B cell (primary cell): ENCODE data around the gene PRCC. TPM values are rescaled to one million over a fixed set of nuclear protein-coding genes. Genes with fewer than 3 reads are reported as not detected.

Experiments
- ATAC-seq: fragments of 200-7000 bp; cut with Tn5 transposase; one replicate; pipeline ENCODE4 v1.10.0; 2021; ENCODE audit warnings: low read depth, mild to moderate bottlenecking, moderate number of reproducible peaks, moderate library complexity
- CTCF ChIA-PET: fragments of 350-600 bp; sonication (Branson Sonifier 250); formaldehyde crosslinking; loops from one replicate; lab custom pipeline; 2021; ENCODE audit warnings: antibody characterized with exemption, inconsistent platforms; lab: Charles Lee
- POLR2A ChIA-PET: fragments of 350-600 bp; sonication (Branson Sonifier 250); formaldehyde crosslinking; loops from one replicate; lab custom pipeline; 2021; ENCODE audit warnings: antibody characterized with exemption; lab: Charles Lee
- DNase-seq: peaks from one replicate; pipeline ENCODE4 v3.0.0; 2013
- H2AFZ ChIP-seq: 2 replicates; pipeline ENCODE4 v1.6.1; 2012; ENCODE audit warnings: mild to moderate bottlenecking, low read depth, low read length; ENCODE audit not compliant: insufficient read depth, poor library complexity, severe bottlenecking
- H3K27ac ChIP-seq, 2 donors: 1 replicate in 1 of 2; 2 replicates in 1 of 2; pipeline ENCODE4 v1.5.1; 2012 to 2013; ENCODE audit warnings: low read length in 2 of 2, mild to moderate bottlenecking in 2 of 2, moderate library complexity in 1 of 2
- H3K27me3 ChIP-seq, 4 experiments: fragments of 200-600 bp in 1 of 4; sonication (generic) in 1 of 4; replicated peaks in 1 of 4; 1 replicate in 2 of 4; 2 replicates in 2 of 4; pipeline versions ENCODE4 v1.6.1 to v1.7.0; 2013 to 2016; ENCODE audit warnings: low read length in 3 of 4, mild to moderate bottlenecking in 2 of 4, mixed read lengths in 1 of 4, moderate library complexity in 1 of 4; ENCODE audit not compliant: insufficient read depth in 4 of 4, control insufficient read depth in 3 of 4; ENCODE audit errors: control extremely low read depth in 1 of 4
- H3K36me3 ChIP-seq, 2 experiments: replicated peaks in 1 of 2; 1 replicate in 1 of 2; 2 replicates in 1 of 2; pipeline versions ENCODE4 v1.6.1 to v1.7.1; 2013; ENCODE audit warnings: low read length in 1 of 2; ENCODE audit not compliant: insufficient read depth in 2 of 2, control insufficient read depth in 1 of 2; ENCODE audit errors: control extremely low read depth in 1 of 2, extremely low read depth in 1 of 2
- H3K4me1 ChIP-seq, 2 donors: fragments of 200-600 bp in 1 of 2; sonication (generic) in 1 of 2; 1 replicate in 1 of 2; 2 replicates in 1 of 2; pipeline versions ENCODE4 v1.5.1 to v1.6.1; 2013 to 2017; ENCODE audit warnings: low read length in 2 of 2; ENCODE audit not compliant: control insufficient read depth in 2 of 2, insufficient read depth in 2 of 2
- H3K4me2 ChIP-seq: replicated peaks from 2 replicates; pipeline ENCODE3; 2012; ENCODE audit warnings: mild to moderate bottlenecking, low read depth, low read length; ENCODE audit not compliant: poor library complexity, severe bottlenecking
- H3K4me3 ChIP-seq, 5 experiments: fragments of 200-600 bp in 1 of 5; sonication (generic) in 1 of 5; 1 replicate in 3 of 5; 2 replicates in 2 of 5; pipeline versions ENCODE4 v1.5.1 to v1.7.0; 2011 to 2016; ENCODE audit warnings: low read length in 4 of 5, mild to moderate bottlenecking in 4 of 5, low read depth in 2 of 5, control low read depth in 1 of 5, moderate library complexity in 1 of 5; ENCODE audit not compliant: insufficient read depth in 1 of 5; ENCODE audit errors: control extremely low read depth in 1 of 5, extremely low read depth in 1 of 5
- H3K79me2 ChIP-seq: fragments of 200-600 bp; sonication (generic); one replicate; pipeline ENCODE4 v1.6.0; 2016; ENCODE audit warnings: low read length; ENCODE audit not compliant: control insufficient read depth, insufficient read depth
- H3K9ac ChIP-seq: fragments of 200-600 bp; sonication (generic); 2 replicates; pipeline ENCODE4 v1.6.1; 2017; ENCODE audit warnings: mild to moderate bottlenecking, low read length, moderate library complexity
- H3K9me3 ChIP-seq, 3 donors: one replicate each; pipeline versions ENCODE4 v1.6.1 to v1.7.1; 2013; ENCODE audit warnings: low read length in 2 of 3; ENCODE audit not compliant: control insufficient read depth in 2 of 3, insufficient read depth in 1 of 3; ENCODE audit errors: control extremely low read depth in 1 of 3
- H4K20me1 ChIP-seq: 2 replicates; pipeline ENCODE4 v1.6.0; 2012; ENCODE audit warnings: mild to moderate bottlenecking, low read length; ENCODE audit not compliant: insufficient read depth, control insufficient read depth, poor library complexity, severe bottlenecking
- H3K27ac Mint-ChIP-seq: one replicate; pipeline ENCODE4 v1.8.0; 2021; ENCODE audit warnings: mixed read lengths
- H3K27me3 Mint-ChIP-seq: one replicate; pipeline ENCODE4 v1.8.0; 2021; ENCODE audit warnings: mixed read lengths
- H3K4me1 Mint-ChIP-seq: one replicate; pipeline ENCODE4 v1.8.0; 2021; ENCODE audit warnings: mixed read lengths
- H3K4me3 Mint-ChIP-seq: one replicate; pipeline ENCODE4 v1.8.0; 2021; ENCODE audit warnings: mixed read lengths
- H3K9me3 Mint-ChIP-seq: one replicate; pipeline ENCODE4 v1.8.0; 2022; ENCODE audit warnings: mixed read lengths; ENCODE audit not compliant: insufficient read depth
- CTCF ChIP-seq: fragments of 200-600 bp; IDR thresholded peaks from one replicate; pipeline ENCODE4 v1.8.0; 2022; ENCODE audit warnings: antibody characterized with exemption, mild to moderate bottlenecking
- EZH2 ChIP-seq: IDR thresholded peaks from 2 replicates; pipeline ENCODE4 v1.6.1; 2012; ENCODE audit warnings: borderline replicate concordance, low read depth, mild to moderate bottlenecking, moderate library complexity, low read length; ENCODE audit not compliant: insufficient read depth, poor library complexity, severe bottlenecking
- WGBS: methylation state at CpG from one replicate; pipeline ENCODE4 v1.1.5; 2013; ENCODE audit warnings: missing lambda C conversion rate; ENCODE audit not compliant: insufficient coverage; 5-methylcytosine and 5-hydroxymethylcytosine counted together
- intact Hi-C: fragments of 100-400 bp; cut with micrococcal nuclease; formaldehyde crosslinking; loops from one replicate; pipeline ENCODE4 v1.10.0; 2022
- polyA plus RNA-seq: library from polyadenylated mRNA; depleted of rRNA; stranded (reverse); fragments of >200 nt; gene quantifications from 2 replicates; pipeline ENCODE4 v1.2.3, GENCODE V29; 2012
- total RNA-seq, 2 donors: library from RNA; stranded (reverse); fragments of 120-200 nt in 1 of 2; gene quantifications; 1 replicate in 1 of 2; 2 replicates in 1 of 2; pipeline versions ENCODE4 v1.2.3 to v1.2.4, GENCODE V29; 2013 to 2022

The PRCC gene
- total and polyA plus RNA-seq, 2 donors (not counting 1 experiment from before 2014, with no cell fraction given) = 55.7 to 83.4 TPM

GRCh38 chr1:156840186-156840897, 73.0 kb downstream of the PRCC start:
- CTCF ChIA-PET = no interaction called here
- H3K4me3 Mint-ChIP-seq = no peak overlapping the region
- H3K9me3 Mint-ChIP-seq = no peaks in the 10 kb centered on the region
- peaks cover 7 to 8% of the 10 kb centered on the region in 2 donors for H3K4me1 ChIP-seq
- intact Hi-C loops = no loop called here
- H2AFZ ChIP-seq = no peak overlapping the region
- H3K27me3 Mint-ChIP-seq = peaks cover 78% of the 10 kb centered on the region
- DNase-seq (no peak), ATAC-seq (no peak)
- no peaks in the 10 kb centered on the region for H4K20me1 ChIP-seq
- H3K27me3 ChIP-seq = peaks cover 0 to 57% (median 21%) of the 10 kb centered on the region in 4 experiments
- peaks cover 5% of the 10 kb centered on the region for H3K4me1 Mint-ChIP-seq
- H3K27ac Mint-ChIP-seq = no peak overlapping the region
- H3K79me2 ChIP-seq = no peaks in the 10 kb centered on the region
- H3K4me3 ChIP-seq = no peak overlapping the region
- no peak overlapping the region for H3K27ac ChIP-seq
- POLR2A ChIA-PET = interaction anchor here (0.6 kb wide), 1 partner anchor 41 kb away, joined by 11 read pairs; no protein-coding TSS in a partner anchor
- WGBS = 70% methylated on average over 6 of the region's 8 CpGs
- H3K9ac ChIP-seq = no peak overlapping the region
- TF ChIP-seq CTCF (no peak), EZH2 (no peak)
- H3K9me3 ChIP-seq = peaks cover 0 to 6% (median 0%) of the 10 kb centered on the region in 3 donors
- H3K4me2 ChIP-seq = no peak overlapping the region
- H3K36me3 ChIP-seq = no peaks in the 10 kb centered on the region

- Histone ChIP-seq H3K27ac (no peak overlapping the region), H3K9ac (no peak overlapping the region), H3K4me2 (no peak overlapping the region), H3K27me3 (peaks cover 0 to 61% (median 21%) of the 10 kb centered on the region in 4 experiments), H3K79me2 (no peaks in the 10 kb centered on the region), H4K20me1 (no peaks in the 10 kb centered on the region), H3K4me1 (peaks cover 7 to 8% of the 10 kb centered on the region in 2 donors), H3K9me3 (peaks cover 0 to 8% (median 0%) of the 10 kb centered on the region in 3 donors), H2AFZ (no peak overlapping the region), H3K36me3 (no peaks in the 10 kb centered on the region), H3K4me3 (no peak overlapping the region)
- H3K27ac Mint-ChIP-seq = no peak overlapping the region
- no peaks in the 10 kb centered on the region for H3K9me3 Mint-ChIP-seq
- H3K27me3 Mint-ChIP-seq = peaks cover 76% of the 10 kb centered on the region
- ATAC-seq = no peak
- WGBS = 76% methylated on average over 14 of the region's 14 CpGs
- DNase-seq = no peak
- TF ChIP-seq CTCF (no peak), EZH2 (no peak)
- POLR2A ChIA-PET = interaction anchor here (0.6 kb wide), 1 partner anchor 42 kb away, joined by 11 read pairs; no protein-coding TSS in a partner anchor
- no peak overlapping the region for H3K4me3 Mint-ChIP-seq
- CTCF ChIA-PET = interaction anchor here (1.4 kb wide), 1 partner anchor 19 kb away, joined by 5 read pairs; the partner anchor contains the start of gene NTRK1
- intact Hi-C loops = no loop called here
- H3K4me1 Mint-ChIP-seq = peaks cover 8% of the 10 kb centered on the region
Measured at GRCh38 chr1:156840898-156841279, 73.6 kb downstream of the PRCC start.
